Medulla oblongata (tissue), 1 donor: ENCODE results near the gene SNUPN.
A peak's percentile ranks its signal among the peaks of the same experiment; 100 is the strongest.

Source experiments
- DNase-seq: peaks from one replicate; pipeline ENCODE4 v3.0.0-alpha.2; 2015; ENCODE audit errors: extremely low spot score

SNUPN gene

GRCh38 chr15:75625542-75626347 is at the start of gene SNUPN:
TSS of gene SNUPN (minus strand) at chr15:75625725. CDS start at chr15:75621051, 4,674 bp downstream.
- DNase-seq, result peak; percentile 96

GRCh38 chr15:75674366-75674765 is 48.8 kb upstream of the SNUPN start:
- DNase-seq, result no peak

- no peak for DNase-seq
Measured at GRCh38 chr15:75673426-75674235, 48.1 kb upstream of the SNUPN start.

GRCh38 chr15:75672646-75673425 is 47.3 kb upstream of the SNUPN start:
- DNase-seq, result peak; percentile 35

GRCh38 chr15:75671730-75672602 is 46.4 kb upstream of the SNUPN start:
- no peak for DNase-seq

GRCh38 chr15:75669879-75670212 is 44.3 kb upstream of the SNUPN start:
- no peak for DNase-seq

GRCh38 chr15:75669191-75669878 is 43.8 kb upstream of the SNUPN start:
- no peak for DNase-seq

GRCh38 chr15:75666823-75667501 is 41.4 kb upstream of the SNUPN start:
- no peak for DNase-seq

- DNase-seq, result no peak
Measured at GRCh38 chr15:75663931-75664421, 38.5 kb upstream of the SNUPN start.

GRCh38 chr15:75662823-75663519 is 37.4 kb upstream of the SNUPN start:
- no peak for DNase-seq

- DNase-seq, result no peak
Measured at GRCh38 chr15:75661756-75662140, 36.2 kb upstream of the SNUPN start.

- DNase-seq, result peak; percentile 52
Measured at GRCh38 chr15:75661100-75661755, 35.7 kb upstream of the SNUPN start.

GRCh38 chr15:75659928-75660645 is 34.6 kb upstream of the SNUPN start:
- DNase-seq, result peak; percentile 39

- DNase-seq, result no peak
Measured at GRCh38 chr15:75659141-75659771, 33.7 kb upstream of the SNUPN start.

- no peak for DNase-seq
Measured at GRCh38 chr15:75656813-75657212, 31.3 kb upstream of the SNUPN start.

GRCh38 chr15:75656331-75656730 is 30.8 kb upstream of the SNUPN start:
- DNase-seq, result no peak

- DNase-seq, result no peak
Measured at GRCh38 chr15:75655931-75656330, 30.4 kb upstream of the SNUPN start.
